PFSK-1 (cell line): ENCODE measurements around the gene IFI30.

Experiments used
- FOXP2 ChIP-seq: optimal IDR thresholded peaks from 2 replicates; pipeline ENCODE3; 2011; ENCODE audit warnings: borderline replicate concordance, control low read depth, inconsistent platforms; ENCODE audit not compliant: insufficient read depth; ENCODE audit errors: extremely low read length, extremely low read depth
- POLR2AphosphoS5 ChIP-seq: IDR thresholded peaks from 2 replicates; pipeline ENCODE4 v1.6.1; 2012; ENCODE audit warnings: low read depth, mild to moderate bottlenecking, control low read depth, low read length, moderate library complexity
- SIN3A ChIP-seq: IDR thresholded peaks from 2 replicates; pipeline ENCODE4 v1.6.1; 2012; ENCODE audit warnings: mild to moderate bottlenecking, low read length, moderate library complexity, borderline replicate concordance; ENCODE audit not compliant: insufficient read depth
- TAF1 ChIP-seq: IDR thresholded peaks from 2 replicates; pipeline ENCODE4 v1.6.1; 2012; ENCODE audit warnings: low read length, control low read depth, borderline replicate concordance; ENCODE audit not compliant: insufficient read depth
- TF ChIP-seq, protein P1 (sequence below), 2 experiments: IDR thresholded peaks; 2 replicates each; pipeline versions ENCODE4 v1.6.1 to v1.8.0; 2011 to 2012; ENCODE audit warnings: low read depth in 2 of 2, low read length in 2 of 2, control low read depth in 1 of 2, inconsistent platforms in 1 of 2, mild to moderate bottlenecking in 1 of 2, moderate library complexity in 1 of 2; ENCODE audit not compliant: insufficient read depth in 1 of 2

DNA sequence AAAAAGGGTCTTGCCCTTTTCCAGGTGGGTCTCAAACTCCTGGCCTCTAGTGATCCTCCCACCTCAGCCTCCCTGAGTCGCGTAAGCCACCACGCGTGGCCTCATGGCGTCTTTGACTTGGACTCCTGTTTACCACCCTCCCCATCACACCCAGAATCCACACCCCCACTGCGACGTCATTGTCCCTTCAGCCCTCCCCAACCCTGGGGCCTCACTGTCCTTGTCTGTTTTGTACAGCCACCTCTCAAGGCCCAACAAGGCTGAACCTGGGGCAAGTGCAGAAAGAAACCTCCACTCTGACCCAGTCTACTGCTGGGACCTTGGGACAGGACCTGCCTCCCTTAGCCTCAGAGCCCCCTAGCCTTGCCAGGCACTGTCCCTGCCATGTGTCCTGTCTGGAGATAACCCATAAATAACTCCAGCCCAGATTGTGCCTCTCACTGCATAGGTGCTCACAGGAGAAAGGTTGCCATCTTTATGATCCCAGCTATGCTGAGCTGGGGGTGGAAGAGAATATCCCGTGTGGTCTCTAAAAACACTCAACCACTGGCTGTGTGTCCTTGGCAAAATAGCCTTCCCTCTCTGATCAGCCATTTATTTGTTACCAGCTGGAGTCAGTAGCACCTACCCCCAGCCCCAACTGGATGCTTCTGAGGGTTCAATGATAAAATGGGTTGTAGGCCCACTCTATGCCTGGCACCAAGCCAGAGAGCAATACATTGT lies 1.8 kb upstream of the IFI30 start:
- TF ChIP-seq SIN3A (no peak), TAF1 (no peak), POLR2AphosphoS5 (no peak), FOXP2 (no peak)
- TF ChIP-seq, protein P1, sequence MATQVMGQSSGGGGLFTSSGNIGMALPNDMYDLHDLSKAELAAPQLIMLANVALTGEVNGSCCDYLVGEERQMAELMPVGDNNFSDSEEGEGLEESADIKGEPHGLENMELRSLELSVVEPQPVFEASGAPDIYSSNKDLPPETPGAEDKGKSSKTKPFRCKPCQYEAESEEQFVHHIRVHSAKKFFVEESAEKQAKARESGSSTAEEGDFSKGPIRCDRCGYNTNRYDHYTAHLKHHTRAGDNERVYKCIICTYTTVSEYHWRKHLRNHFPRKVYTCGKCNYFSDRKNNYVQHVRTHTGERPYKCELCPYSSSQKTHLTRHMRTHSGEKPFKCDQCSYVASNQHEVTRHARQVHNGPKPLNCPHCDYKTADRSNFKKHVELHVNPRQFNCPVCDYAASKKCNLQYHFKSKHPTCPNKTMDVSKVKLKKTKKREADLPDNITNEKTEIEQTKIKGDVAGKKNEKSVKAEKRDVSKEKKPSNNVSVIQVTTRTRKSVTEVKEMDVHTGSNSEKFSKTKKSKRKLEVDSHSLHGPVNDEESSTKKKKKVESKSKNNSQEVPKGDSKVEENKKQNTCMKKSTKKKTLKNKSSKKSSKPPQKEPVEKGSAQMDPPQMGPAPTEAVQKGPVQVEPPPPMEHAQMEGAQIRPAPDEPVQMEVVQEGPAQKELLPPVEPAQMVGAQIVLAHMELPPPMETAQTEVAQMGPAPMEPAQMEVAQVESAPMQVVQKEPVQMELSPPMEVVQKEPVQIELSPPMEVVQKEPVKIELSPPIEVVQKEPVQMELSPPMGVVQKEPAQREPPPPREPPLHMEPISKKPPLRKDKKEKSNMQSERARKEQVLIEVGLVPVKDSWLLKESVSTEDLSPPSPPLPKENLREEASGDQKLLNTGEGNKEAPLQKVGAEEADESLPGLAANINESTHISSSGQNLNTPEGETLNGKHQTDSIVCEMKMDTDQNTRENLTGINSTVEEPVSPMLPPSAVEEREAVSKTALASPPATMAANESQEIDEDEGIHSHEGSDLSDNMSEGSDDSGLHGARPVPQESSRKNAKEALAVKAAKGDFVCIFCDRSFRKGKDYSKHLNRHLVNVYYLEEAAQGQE (IDR thresholded peaks at IDR 0.05; ENCODE audit: insufficient read depth in 1 of 2, low read depth in 2 of 2, low read length in 2 of 2) = no peak
